Measurements from ENCODE around the gene SPATA12.

DNA sequence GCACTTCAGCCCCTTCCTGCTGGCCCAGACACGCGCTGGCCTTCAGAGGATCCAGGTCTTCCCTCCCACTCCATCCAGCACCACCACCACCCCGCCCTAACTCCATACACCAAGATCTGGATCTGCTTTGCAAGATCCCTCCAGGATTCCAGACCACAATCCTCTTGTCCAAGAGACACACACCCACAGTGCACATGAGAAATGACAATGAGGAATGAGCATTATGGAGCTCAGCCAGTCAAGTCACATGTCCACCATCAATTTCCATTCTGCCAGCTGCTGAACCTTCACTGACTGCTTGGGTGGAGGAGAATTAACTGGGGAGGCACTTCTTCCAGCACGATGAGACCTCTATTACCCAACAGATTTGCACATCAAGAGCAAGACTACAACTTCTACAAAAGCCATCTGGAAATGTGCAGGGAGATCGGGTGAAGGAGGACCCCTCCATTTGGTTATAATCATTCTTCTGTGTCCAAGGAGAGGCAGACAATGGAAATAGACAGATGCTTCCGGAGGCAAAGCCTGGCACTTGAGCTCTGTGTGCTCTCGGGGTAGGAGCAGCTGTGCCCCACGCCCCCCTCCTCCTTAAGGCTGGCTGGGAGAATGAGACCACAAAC is 12.3 kb upstream of the SPATA12 start:
- no peak for TF ChIP-seq EZH2 (IDR thresholded peaks at IDR 0.05; ENCODE audit: insufficient read depth, low read length)
- TF ChIP-seq, protein P1, sequence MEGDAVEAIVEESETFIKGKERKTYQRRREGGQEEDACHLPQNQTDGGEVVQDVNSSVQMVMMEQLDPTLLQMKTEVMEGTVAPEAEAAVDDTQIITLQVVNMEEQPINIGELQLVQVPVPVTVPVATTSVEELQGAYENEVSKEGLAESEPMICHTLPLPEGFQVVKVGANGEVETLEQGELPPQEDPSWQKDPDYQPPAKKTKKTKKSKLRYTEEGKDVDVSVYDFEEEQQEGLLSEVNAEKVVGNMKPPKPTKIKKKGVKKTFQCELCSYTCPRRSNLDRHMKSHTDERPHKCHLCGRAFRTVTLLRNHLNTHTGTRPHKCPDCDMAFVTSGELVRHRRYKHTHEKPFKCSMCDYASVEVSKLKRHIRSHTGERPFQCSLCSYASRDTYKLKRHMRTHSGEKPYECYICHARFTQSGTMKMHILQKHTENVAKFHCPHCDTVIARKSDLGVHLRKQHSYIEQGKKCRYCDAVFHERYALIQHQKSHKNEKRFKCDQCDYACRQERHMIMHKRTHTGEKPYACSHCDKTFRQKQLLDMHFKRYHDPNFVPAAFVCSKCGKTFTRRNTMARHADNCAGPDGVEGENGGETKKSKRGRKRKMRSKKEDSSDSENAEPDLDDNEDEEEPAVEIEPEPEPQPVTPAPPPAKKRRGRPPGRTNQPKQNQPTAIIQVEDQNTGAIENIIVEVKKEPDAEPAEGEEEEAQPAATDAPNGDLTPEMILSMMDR (IDR thresholded peaks at IDR 0.05; ENCODE audit: insufficient read depth, low read depth, low read length) = no peak

Measured in astrocyte (in vitro differentiated cells and primary cell).